Retinal pigment epithelial cell (primary cell): ENCODE data around the gene DCHS1.
A peak's percentile ranks its signal among the peaks of the same experiment; 100 is the strongest.

Experiments
- DNase-seq: peaks from one replicate; pipeline ENCODE4 v3.0.0-alpha.2; 2010; ENCODE audit warnings: low read depth
- H3K4me3 ChIP-seq: 2 replicates; pipeline ENCODE4 v1.5.1; 2011; ENCODE audit warnings: mild to moderate bottlenecking, low read length, control low read depth, moderate library complexity
- CTCF ChIP-seq: conservative IDR thresholded peaks from 2 replicates; pipeline ENCODE4 v1.5.1; 2011; ENCODE audit warnings: low read depth, low read length, control low read depth, inconsistent platforms

The DCHS1 gene

GRCh38 chr11:6681505-6681904 is 25.9 kb upstream of the DCHS1 start:
- peak overlapping the region; percentile 97 for H3K4me3 ChIP-seq
- no peak for TF ChIP-seq CTCF
- no peak for DNase-seq

GRCh38 chr11:6677018-6677417 is 21.4 kb upstream of the DCHS1 start:
- DNase-seq = no peak
- no peak overlapping the region for H3K4me3 ChIP-seq
- no peak for TF ChIP-seq CTCF

- no peak overlapping the region for H3K4me3 ChIP-seq
- TF ChIP-seq CTCF = no peak
- DNase-seq = no peak
These were observed 19.3 kb upstream of the DCHS1 start for GRCh38 chr11:6674862-6675261.

GRCh38 chr11:6674219-6674597 is 18.6 kb upstream of the DCHS1 start:
- H3K4me3 ChIP-seq = no peak overlapping the region
- DNase-seq = no peak
- no peak for TF ChIP-seq CTCF

GRCh38 chr11:6673523-6674218 is 18.1 kb upstream of the DCHS1 start:
- H3K4me3 ChIP-seq = no peak overlapping the region
- TF ChIP-seq CTCF = no peak
- no peak for DNase-seq

- H3K4me3 ChIP-seq = no peak overlapping the region
- no peak for DNase-seq
- no peak for TF ChIP-seq CTCF
These were observed 16.4 kb upstream of the DCHS1 start for GRCh38 chr11:6671991-6672390.

GRCh38 chr11:6670202-6670830 is 14.7 kb upstream of the DCHS1 start:
- DNase-seq = no peak
- H3K4me3 ChIP-seq = no peak overlapping the region
- no peak for TF ChIP-seq CTCF
